ENCODE measurements around the gene PLXDC2.

DNA sequence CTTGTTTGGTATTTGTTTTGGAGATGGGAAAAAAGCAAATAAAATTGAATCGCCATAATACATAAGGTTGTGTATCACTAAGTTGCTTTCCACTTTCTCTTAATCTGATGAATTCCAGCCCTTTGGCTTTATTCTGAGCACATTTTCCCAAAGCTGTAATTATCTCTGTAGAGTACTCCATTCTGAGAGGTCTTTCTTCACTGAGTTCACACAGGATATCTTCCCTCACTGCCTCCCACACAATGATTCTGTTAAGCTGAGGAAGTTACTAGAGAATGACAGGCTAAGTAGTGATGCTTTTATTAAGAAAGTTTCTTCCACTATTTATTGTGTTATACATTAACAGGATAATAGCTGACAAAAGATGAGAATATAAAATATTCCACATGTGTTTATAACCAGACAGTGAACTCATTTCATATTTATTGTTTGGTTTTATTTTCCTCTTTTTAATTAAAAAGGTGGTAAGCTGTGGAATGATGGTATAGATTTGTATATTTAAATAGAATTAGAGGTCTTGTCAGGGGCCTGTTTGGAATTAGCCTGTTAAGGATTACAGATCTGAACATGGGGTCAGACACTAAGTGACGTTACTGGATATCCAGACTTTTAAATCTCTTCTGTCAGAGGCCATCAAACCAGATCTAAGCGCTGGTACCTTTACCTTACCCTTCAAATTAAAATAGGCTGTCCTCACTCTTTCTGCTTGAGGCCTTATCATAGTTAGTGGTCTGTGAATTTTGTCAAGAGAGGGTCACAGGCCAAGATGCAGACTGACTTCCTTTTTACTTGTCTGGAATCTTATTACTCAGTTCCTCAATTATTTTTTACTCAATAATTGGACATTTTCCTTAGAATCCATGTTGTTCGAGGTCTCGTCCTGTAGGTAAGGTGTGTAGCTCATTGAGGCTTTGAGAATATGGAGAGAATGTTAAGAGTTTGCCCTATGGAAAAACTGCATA, 8.4 kb downstream of the PLXDC2 start:
- no peak for TF ChIP-seq SPI1 (IDR thresholded peaks at IDR 0.05; ENCODE audit: low read depth, low read length)
- no peak for TF ChIP-seq POLR2AphosphoS5 (IDR thresholded peaks at IDR 0.05; ENCODE audit: low read depth, low read length)
- no peak for TF ChIP-seq POLR2A (IDR thresholded peaks at IDR 0.05; ENCODE audit: low read depth, low read length)
- TF ChIP-seq TAF1 (IDR thresholded peaks at IDR 0.05; ENCODE audit: low read depth, low read length) = no peak
- no peak for TF ChIP-seq PAX5 (IDR thresholded peaks at IDR 0.05; ENCODE audit: insufficient read depth, low read length, severe bottlenecking)
